Measurements from ENCODE around the gene FUT1.
"Not testable (repeated sequence)": the region's sequence is repeated elsewhere in the genome, so short reads cannot be mapped to it uniquely, and the experiment has no call there.

The FUT1 gene

GRCh38 chr19:48768171-48768753 lies 15.8 kb upstream of the FUT1 start:
- DNase-seq = not testable (repeated sequence)

- DNase-seq = not testable (repeated sequence)
These were observed 13.4 kb upstream of the FUT1 start for GRCh38 chr19:48765816-48766215.

DNA sequence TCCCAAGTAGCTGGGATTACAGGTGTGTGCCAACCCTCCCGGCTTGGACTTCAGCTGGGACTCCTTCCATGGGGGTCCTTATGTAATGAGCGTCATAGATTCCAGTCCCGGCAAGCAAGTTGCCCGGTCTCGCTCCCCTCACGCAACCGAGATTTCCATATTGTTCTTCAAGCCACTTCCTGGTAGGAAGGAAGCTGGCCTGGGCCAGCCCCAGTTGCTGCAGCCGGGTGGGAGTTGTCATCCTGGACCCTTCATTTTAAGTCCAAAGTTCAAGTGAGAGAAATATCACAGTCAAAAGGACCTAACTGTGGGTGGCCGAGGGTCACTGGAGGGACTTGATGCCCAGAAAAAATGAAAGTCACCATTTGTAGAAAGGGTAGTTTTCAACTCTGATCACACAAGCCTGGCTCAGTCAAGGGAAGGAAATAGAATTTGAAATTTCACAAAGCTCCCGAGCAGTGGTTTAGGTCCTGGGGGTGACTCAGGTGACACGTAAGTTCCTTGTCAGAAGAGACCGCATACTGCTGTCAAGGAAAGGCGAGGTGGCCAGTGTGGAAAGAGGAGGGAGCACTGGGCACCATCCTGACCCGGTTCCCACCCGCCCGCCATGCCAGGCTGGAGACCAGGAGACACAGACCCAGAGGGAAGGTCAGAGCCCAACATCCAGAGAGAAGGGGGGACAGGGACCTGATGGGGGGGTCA lies 8.2 kb upstream of the FUT1 start:
- no peak for DNase-seq

DNA sequence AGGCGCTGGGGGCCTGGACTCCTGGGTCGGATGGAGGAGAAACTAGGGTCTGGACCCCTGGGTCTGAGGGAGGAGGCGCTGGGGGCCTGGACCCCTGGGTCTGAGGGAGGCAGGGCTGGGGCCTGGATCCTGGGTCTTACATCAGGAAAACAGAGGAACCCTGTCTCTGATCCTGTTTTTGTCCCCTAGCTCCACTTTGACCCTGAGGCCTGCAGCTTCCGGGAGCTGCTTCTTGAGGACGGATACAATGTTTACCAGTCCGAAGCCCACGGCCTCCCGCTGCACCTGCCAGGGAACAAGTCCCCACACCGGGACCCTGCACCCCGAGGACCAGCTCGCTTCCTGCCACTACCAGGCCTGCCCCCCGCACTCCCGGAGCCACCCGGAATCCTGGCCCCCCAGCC lies 5.3 kb upstream of the FUT1 start:
- DNase-seq = no peak

GRCh38 chr19:48757089-48757675 lies 4.7 kb upstream of the FUT1 start:
- DNase-seq = no peak

- no peak for DNase-seq
These were observed 4.2 kb upstream of the FUT1 start for GRCh38 chr19:48756686-48757085.

GRCh38 chr19:48756212-48756611 lies 3.8 kb upstream of the FUT1 start:
- no peak for DNase-seq

GRCh38 chr19:48755787-48756186 lies 3.3 kb upstream of the FUT1 start:
- no peak for DNase-seq

DNA sequence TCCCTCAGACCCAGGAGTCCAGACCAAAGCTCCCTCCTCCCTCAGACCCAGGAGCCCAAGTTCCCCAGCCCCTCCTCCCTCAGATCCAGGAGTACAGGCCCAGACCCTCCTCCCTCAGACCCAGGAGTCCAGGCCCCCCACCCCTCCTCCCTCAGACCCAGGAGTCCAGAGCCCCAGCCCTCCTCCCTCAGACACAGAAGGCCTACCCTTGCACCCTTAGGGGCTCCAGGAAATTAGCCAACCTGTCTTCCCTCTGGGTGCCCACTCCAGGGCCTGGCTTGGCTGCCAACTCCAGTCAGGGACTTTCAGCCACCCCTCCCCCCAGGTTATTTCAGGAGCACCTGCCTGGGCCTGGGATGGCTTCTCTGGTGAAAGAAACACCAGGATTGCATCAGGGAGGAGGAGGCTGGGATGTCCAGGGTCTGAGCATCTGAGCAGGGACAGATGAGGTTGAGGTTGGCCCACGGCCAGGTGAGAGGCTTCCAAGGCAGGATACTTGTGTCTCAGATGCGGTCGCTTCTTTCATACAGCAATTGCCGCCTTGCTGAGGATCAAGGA lies 2.7 kb upstream of the FUT1 start, which contains the start of gene FGF21:
Gene FGF21, plus strand, starts transcription at position 441 of the 558 bp plus-strand sequence. CDS start 713 bp downstream, outside the sequence.
- no peak for DNase-seq

- DNase-seq = no peak
These were observed 471 bp downstream of the FUT1 start for GRCh38 chr19:48751845-48752495.

GRCh38 chr19:48750771-48751504 lies 1.5 kb downstream of the FUT1 start:
- DNase-seq = no peak

DNA sequence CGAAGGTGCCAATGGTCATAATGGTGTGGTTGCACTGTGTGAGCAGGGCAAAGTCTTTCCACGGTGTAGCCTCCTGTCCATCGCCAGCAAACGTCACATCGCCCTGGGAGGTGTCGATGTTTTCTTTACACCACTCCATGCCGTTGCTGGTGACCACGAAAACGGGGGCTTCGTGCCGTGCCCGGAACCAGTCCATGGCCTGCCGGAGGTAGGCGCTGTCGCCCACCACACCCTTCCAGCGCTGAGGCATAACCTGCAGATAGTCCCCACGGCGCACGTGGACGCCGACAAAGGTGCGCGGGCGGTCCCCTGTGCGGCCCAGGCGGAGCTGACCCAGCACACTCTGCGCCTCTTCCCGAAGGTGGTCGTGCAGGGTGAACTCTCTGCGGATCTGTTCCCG lies 2.1 kb downstream of the FUT1 start:
- no peak for DNase-seq

GRCh38 chr19:48749571-48750198 lies 2.8 kb downstream of the FUT1 start:
- no peak for DNase-seq

GRCh38 chr19:48746738-48747575 lies 5.5 kb downstream of the FUT1 start, which contains the start of gene IZUMO1:
TSS of gene IZUMO1 (minus strand) at chr19:48746909. CDS start at chr19:48745859, 1,050 bp downstream.
- peak; percentile 59 for DNase-seq

GRCh38 chr19:48746110-48746509 lies 6.3 kb downstream of the FUT1 start:
- no peak for DNase-seq

DNA sequence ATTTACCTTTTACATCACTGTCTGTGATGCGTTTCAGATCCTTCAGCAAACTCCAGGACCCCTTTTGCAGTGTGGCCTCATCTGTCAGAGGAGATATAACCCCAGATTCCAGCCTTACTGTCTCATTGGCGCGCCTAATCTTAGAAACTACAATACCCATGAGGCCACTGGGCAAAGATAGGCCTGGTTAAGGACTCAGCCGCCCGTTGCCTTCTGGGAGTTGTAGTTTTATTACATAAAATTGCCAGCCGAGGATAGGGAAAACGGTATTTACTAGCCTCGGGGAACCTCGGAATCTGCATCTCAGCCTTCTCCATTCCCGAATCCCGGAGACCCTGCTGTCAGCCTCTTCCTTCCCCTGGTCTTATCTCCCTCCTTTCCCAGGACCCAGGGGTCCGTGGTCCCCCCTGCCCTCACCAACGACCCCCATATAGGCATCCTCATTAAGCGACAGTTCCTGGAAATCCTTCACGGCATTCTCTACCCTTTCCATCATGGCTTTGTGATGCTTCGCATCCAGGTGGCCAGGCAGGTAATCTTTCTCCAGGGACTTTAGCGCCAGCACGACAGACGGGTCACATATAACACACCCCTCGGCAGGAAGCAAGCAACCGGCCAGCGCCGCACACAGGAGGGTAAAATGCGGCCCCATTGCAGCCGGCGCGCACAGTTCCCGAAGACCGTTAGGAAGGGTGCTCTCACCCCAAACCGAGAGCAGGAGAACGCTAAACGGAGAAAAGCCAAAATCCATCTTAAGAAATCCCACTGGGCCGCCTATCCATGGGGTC lies 7.0 kb downstream of the FUT1 start:
- peak; percentile 54 for DNase-seq

GRCh38 chr19:48742096-48742495 lies 10.3 kb downstream of the FUT1 start:
- no peak for DNase-seq

DNA sequence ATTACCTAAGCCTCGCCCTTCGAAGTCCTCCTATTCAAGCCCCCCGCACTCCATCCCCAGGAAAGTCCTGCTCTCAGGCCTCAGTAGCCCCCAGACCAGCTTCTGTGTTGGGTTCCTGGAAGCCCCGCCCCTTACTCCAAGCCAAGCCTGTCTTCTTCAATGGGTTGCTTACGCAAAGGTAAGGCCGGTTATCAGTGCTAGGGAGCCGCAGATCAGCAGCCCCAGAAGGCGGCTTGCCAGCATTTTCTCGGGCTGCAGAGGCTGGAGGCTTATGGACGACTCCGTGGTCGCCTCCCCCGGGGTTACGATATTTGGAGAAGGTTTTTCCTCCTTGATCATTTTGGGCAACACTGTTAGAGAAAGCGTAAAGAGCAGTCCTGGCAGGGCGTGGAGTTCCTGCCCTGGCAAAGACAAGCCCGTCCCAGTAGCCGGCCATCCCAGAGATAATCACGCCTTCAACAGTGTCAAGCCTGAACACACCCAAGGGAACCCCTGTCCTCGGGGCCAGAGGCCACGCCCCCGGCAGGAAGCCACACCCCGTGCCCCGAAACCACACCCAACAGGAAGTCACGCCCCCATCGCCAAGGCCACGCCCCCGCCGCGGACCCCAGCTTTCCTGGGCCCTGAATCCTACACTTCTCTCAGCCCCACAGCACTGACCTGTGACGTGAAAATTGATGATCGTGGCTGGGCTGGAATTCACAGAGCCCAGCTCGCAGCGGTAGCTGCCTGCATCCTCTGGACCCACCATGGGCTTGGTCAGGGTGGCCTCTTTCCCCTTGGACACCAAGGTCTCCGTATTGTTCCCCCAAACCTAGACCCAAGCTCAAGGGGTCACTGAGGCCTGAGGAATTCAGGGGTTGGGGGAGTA lies 11.1 kb downstream of the FUT1 start:
- DNase-seq = peak; percentile 27

Measured in CD4-positive, alpha-beta T cell treated with Interleukin-15 for 1 hour (primary cell).